ENCODE data around the gene EIF4E2.
"Not testable (repeated sequence)": the region's sequence is repeated elsewhere in the genome, so short reads cannot be mapped to it uniquely, and the experiment has no call there.

Gene EIF4E2

GRCh38 chr2:232551776-232552175 lies 1.3 kb downstream of the EIF4E2 start:
- DNase-seq (ENCODE audit: insufficient read length, low spot score), result no peak
- TF ChIP-seq CTCF (IDR thresholded peaks at IDR 0.05; ENCODE audit: insufficient read depth, missing control alignments), result no peak
- no peak for FAIRE-seq

GRCh38 chr2:232556426-232556825 lies 5.9 kb downstream of the EIF4E2 start:
- TF ChIP-seq CTCF (IDR thresholded peaks at IDR 0.05; ENCODE audit: insufficient read depth, missing control alignments), result no peak
- no peak for FAIRE-seq

GRCh38 chr2:232562515-232563151 lies 12.1 kb downstream of the EIF4E2 start:
- no peak for FAIRE-seq
- no peak for TF ChIP-seq CTCF (IDR thresholded peaks at IDR 0.05; ENCODE audit: insufficient read depth, missing control alignments)
- no peak for DNase-seq (ENCODE audit: insufficient read length, low spot score)

More at GRCh38 chr2:232556426-232556825, 5.9 kb downstream of the EIF4E2 start:
- no peak for DNase-seq (ENCODE audit: insufficient read length, low spot score)

- FAIRE-seq (no peak), DNase-seq (ENCODE audit: insufficient read length, low spot score) (no peak)
- no peak for TF ChIP-seq CTCF (IDR thresholded peaks at IDR 0.05; ENCODE audit: insufficient read depth, missing control alignments)
These were observed 13.1 kb downstream of the EIF4E2 start for GRCh38 chr2:232563580-232563979.

GRCh38 chr2:232567721-232568120 lies 17.2 kb downstream of the EIF4E2 start:
- FAIRE-seq (no peak), DNase-seq (ENCODE audit: insufficient read length, low spot score) (no peak)
- no peak for TF ChIP-seq CTCF (IDR thresholded peaks at IDR 0.05; ENCODE audit: insufficient read depth, missing control alignments)

- TF ChIP-seq CTCF (IDR thresholded peaks at IDR 0.05; ENCODE audit: insufficient read depth, missing control alignments), result no peak
- DNase-seq (ENCODE audit: insufficient read length, low spot score) (no peak), FAIRE-seq (no peak)
These were observed 17.7 kb downstream of the EIF4E2 start for GRCh38 chr2:232568161-232568560.

- no peak for TF ChIP-seq CTCF (IDR thresholded peaks at IDR 0.05; ENCODE audit: insufficient read depth, missing control alignments)
- FAIRE-seq (no peak), DNase-seq (ENCODE audit: insufficient read length, low spot score) (no peak)
These were observed 19.1 kb downstream of the EIF4E2 start for GRCh38 chr2:232569541-232569940.

- not testable (repeated sequence) for FAIRE-seq; DNase-seq (ENCODE audit: insufficient read length, low spot score)
These were observed 20.0 kb downstream of the EIF4E2 start for GRCh38 chr2:232570481-232570880.
